Prostate gland (tissue), 2 donors: Measurements from ENCODE around the gene TBX18.

Source experiments
- CTCF ChIP-seq, 4 experiments: fragments of 200-600 bp in 2 of 4; fragments of 450-650 bp in 2 of 4; sonication (generic) in 2 of 4; IDR thresholded peaks; 1 replicate in 3 of 4; 2 replicates in 1 of 4; pipeline ENCODE4 v1.5.1; 2016 to 2019; ENCODE audit warnings: antibody characterized with exemption in 4 of 4, mild to moderate bottlenecking in 2 of 4, moderate library complexity in 2 of 4
- POLR2A ChIP-seq: fragments of 450-650 bp; IDR thresholded peaks from one replicate; pipeline ENCODE4 v1.6.1; 2016; ENCODE audit warnings: antibody characterized with exemption, mild to moderate bottlenecking

DNA sequence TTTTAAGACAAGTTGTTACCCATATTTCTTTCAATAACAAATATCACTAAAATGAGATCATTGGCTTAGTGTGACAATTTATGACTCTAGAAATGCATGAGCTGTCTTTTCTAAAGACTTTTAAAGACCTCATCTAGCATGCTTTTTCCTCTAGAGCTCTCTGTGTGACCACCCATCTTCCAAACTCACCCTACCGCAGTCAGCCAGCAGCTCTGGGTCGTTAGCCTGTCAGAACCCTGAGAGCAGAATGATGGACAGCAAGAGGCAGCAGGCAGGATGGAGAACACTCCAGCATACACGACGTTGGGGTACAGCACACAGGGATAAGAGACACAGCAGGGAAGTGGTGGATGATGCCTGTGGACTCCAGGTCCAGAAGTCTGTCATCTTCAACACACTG, 45.1 kb upstream of the TBX18 start:
- TF ChIP-seq CTCF (IDR thresholded peaks at IDR 0.05) (no peak), POLR2A (no peak)
